Kidney (tissue), 14 donors: ENCODE data around the gene KIAA2012. TPM values are rescaled to one million over a fixed set of nuclear protein-coding genes. Genes with fewer than 3 reads are reported as not detected.

Experiments used
- DNase-seq, 5 donors: peaks; one replicate each; pipeline ENCODE4 v3.0.0-alpha.2; 2013 to 2020
- FAIRE-seq: peaks from 2 replicates; lab custom pipeline; 2012; peaks lifted over from hg19 to GRCh38; lab: Jason Lieb, UNC
- H3K27ac ChIP-seq, 2 donors: one replicate each; pipeline ENCODE4 v1.7.0; 2013; ENCODE audit warnings: low read depth in 2 of 2, low read length in 2 of 2, inconsistent platforms in 1 of 2
- H3K27me3 ChIP-seq: one replicate; pipeline ENCODE4 v1.7.1; 2013; ENCODE audit warnings: low read length, inconsistent platforms; ENCODE audit not compliant: control insufficient read depth, insufficient read depth
- H3K36me3 ChIP-seq, 3 donors: one replicate each; pipeline versions ENCODE4 v1.7.0 to v1.7.1; 2013; ENCODE audit warnings: low read length in 3 of 3, control low read depth in 1 of 3, inconsistent platforms in 1 of 3; ENCODE audit not compliant: insufficient read depth in 3 of 3, control insufficient read depth in 2 of 3
- H3K4me1 ChIP-seq, 3 donors: one replicate each; pipeline versions ENCODE4 v1.7.0 to v1.7.1; 2013; ENCODE audit warnings: low read length in 3 of 3, inconsistent platforms in 1 of 3, low read depth in 1 of 3; ENCODE audit not compliant: control insufficient read depth in 2 of 3, insufficient read depth in 2 of 3
- H3K4me3 ChIP-seq, 3 donors: one replicate each; pipeline versions ENCODE4 v1.7.0 to v1.8.1; 2013; ENCODE audit warnings: low read length in 3 of 3, control low read depth in 1 of 3, inconsistent platforms in 1 of 3
- H3K9ac ChIP-seq, 3 donors: one replicate each; pipeline versions ENCODE4 v1.7.0 to v1.7.1; 2013; ENCODE audit warnings: low read length in 3 of 3, control low read depth in 1 of 3, inconsistent platforms in 1 of 3
- H3K9me3 ChIP-seq, 3 donors: one replicate each; pipeline versions ENCODE4 v1.7.0 to v1.7.1; 2013; ENCODE audit warnings: low read length in 3 of 3, control low read depth in 1 of 3, inconsistent platforms in 1 of 3; ENCODE audit not compliant: control insufficient read depth in 2 of 3, insufficient read depth in 1 of 3
- intact Hi-C: fragments of 100-400 bp; cut with DNase I; formaldehyde crosslinking; loops from one replicate; pipeline ENCODE4 v1.11.1; 2022
- polyA plus RNA-seq: library from polyadenylated mRNA; stranded (reverse); fragments of 350-450 nt; fragmentation: Illumina TruSeq; extraction: RNeasy Lipid Tissue Mini Kit (QIAGEN cat#74804); gene quantifications from one replicate; pipeline ENCODE4 v1.2.3, GENCODE V29; 2014; ENCODE audit warnings: low read depth, low replicate concordance; ENCODE audit not compliant: insufficient read depth
- total RNA-seq: library from RNA; stranded (reverse); fragmentation: NEBNext Ultra II Directional; extraction: Animal tissue kit (Norgen Biotek cat#: 25700); gene quantifications from one replicate; pipeline ENCODE4 v1.2.1, GENCODE V29; 2021
- TF ChIP-seq, protein P1 (sequence below): IDR thresholded peaks from 3 replicates; pipeline ENCODE4 v1.5.1; 2012; ENCODE audit warnings: mild to moderate bottlenecking, moderate library complexity, borderline replicate concordance; ENCODE audit not compliant: insufficient read depth; ENCODE audit errors: extremely low read depth
- donor health status: control.
- donor health status: control.
- donor health status: control.
- donor health status: control.
- donor health status: control.
- donor health status: DM: yes; HTN: yes; CAD: no.
- donor health status: Normal renal cell carcinoma (clear cell type).

The KIAA2012 gene
- total and polyA plus RNA-seq, 2 donors from 2014 or later, result not detected

DNA sequence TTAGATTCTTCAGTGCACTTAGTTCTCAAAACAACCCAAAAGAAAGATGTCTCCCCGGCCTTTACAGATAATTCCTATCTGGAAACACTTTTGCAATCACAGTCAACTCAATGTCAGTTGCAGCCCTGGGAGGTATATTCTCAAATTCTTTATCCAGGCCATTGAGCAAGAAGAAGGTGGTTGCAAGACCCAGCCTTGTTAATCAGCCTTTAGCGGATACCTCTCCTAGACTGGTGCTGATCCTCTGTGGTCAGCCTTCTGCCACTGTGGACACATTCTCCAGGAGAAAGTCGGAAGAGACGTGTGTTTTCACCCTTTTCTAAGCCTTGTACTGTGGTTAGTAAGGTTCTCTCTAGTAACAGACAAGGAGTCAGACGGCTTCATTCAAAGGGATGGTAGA, 47.2 kb upstream of the KIAA2012 start:
- DNase-seq (no peak), FAIRE-seq (no peak)
- Histone ChIP-seq H3K9me3 (no peaks in the 10 kb centered on the region), H3K4me1 (peaks cover 0 to 3% (median 0%) of the 10 kb centered on the region in 3 donors), H3K27ac (no peak overlapping the region), H3K36me3 (no peaks in the 10 kb centered on the region), H3K4me3 (no peak overlapping the region), H3K9ac (no peak overlapping the region), H3K27me3 (no peaks in the 10 kb centered on the region)
- intact Hi-C loops, result no loop called here
- TF ChIP-seq, protein P1, sequence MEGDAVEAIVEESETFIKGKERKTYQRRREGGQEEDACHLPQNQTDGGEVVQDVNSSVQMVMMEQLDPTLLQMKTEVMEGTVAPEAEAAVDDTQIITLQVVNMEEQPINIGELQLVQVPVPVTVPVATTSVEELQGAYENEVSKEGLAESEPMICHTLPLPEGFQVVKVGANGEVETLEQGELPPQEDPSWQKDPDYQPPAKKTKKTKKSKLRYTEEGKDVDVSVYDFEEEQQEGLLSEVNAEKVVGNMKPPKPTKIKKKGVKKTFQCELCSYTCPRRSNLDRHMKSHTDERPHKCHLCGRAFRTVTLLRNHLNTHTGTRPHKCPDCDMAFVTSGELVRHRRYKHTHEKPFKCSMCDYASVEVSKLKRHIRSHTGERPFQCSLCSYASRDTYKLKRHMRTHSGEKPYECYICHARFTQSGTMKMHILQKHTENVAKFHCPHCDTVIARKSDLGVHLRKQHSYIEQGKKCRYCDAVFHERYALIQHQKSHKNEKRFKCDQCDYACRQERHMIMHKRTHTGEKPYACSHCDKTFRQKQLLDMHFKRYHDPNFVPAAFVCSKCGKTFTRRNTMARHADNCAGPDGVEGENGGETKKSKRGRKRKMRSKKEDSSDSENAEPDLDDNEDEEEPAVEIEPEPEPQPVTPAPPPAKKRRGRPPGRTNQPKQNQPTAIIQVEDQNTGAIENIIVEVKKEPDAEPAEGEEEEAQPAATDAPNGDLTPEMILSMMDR, result no peak

DNA sequence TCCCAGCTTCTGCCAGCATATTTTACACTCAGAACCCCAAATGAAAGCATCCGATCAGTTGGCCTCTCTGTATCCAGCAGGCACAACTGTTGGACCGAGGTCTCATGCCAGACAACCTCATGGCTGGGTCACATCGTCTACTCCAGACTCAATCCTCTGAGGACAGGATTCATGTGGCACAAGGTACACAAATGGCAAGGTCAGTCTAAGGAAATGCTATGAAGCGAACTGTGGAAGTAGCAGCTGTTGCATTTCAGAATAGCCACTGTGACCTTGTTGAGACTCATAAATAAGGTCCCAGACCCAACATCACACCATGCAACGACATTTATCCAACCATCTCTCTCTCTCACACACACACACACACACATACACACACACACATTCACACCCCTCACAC, 46.5 kb upstream of the KIAA2012 start:
- Histone ChIP-seq H3K9me3 (no peaks in the 10 kb centered on the region), H3K4me3 (no peak overlapping the region), H3K9ac (no peak overlapping the region), H3K36me3 (no peaks in the 10 kb centered on the region), H3K4me1 (peaks cover 0 to 3% (median 0%) of the 10 kb centered on the region in 3 donors), H3K27me3 (no peaks in the 10 kb centered on the region), H3K27ac (no peak overlapping the region)
- no peak for FAIRE-seq
- DNase-seq, result peak in 1 of 5 donors; percentile 42
- TF ChIP-seq, protein P1, result no peak
- intact Hi-C loops, result no loop called here

GRCh38 chr2:202030691-202031090, 42.4 kb upstream of the KIAA2012 start:
- H3K9ac ChIP-seq, result no peak overlapping the region
- TF ChIP-seq, protein P1, result no peak
- H3K9me3 ChIP-seq, result no peaks in the 10 kb centered on the region
- no peaks in the 10 kb centered on the region for H3K36me3 ChIP-seq
- no peaks in the 10 kb centered on the region for H3K27me3 ChIP-seq
- H3K27ac ChIP-seq, result no peak overlapping the region
- peaks cover 0 to 8% (median 3%) of the 10 kb centered on the region in 3 donors for H3K4me1 ChIP-seq
- DNase-seq (no peak), FAIRE-seq (no peak)
- intact Hi-C loops, result no loop called here
- no peak overlapping the region for H3K4me3 ChIP-seq
